Left lung (tissue), 10 donors: Measurements from ENCODE around the gene NTRK2. TPM values are rescaled to one million over a fixed set of nuclear protein-coding genes. Genes with fewer than 3 reads are reported as not detected.

Experiments
- ATAC-seq: fragments of 200-7000 bp; cut with Tn5 transposase; one replicate; pipeline ENCODE4 v1.9.1; 2020; ENCODE audit warnings: moderate library complexity
- DNase-seq, 4 donors: peaks; one replicate each; pipeline ENCODE4 v3.0.0-alpha.2; 2013 to 2020
- H3K27ac ChIP-seq, 2 donors: fragments of 200-600 bp; sonication (generic) in 1 of 2; one replicate each; pipeline versions ENCODE4 v1.5.0 to v1.8.0; 2020 to 2021
- H3K27me3 ChIP-seq, 2 donors: fragments of 200-600 bp; sonication (generic) in 1 of 2; one replicate each; pipeline versions ENCODE4 v1.5.0 to v1.8.0; 2020 to 2021
- H3K36me3 ChIP-seq, 2 donors: fragments of 200-600 bp; sonication (generic) in 1 of 2; one replicate each; pipeline versions ENCODE4 v1.5.0 to v1.8.0; 2020 to 2021
- H3K4me1 ChIP-seq, 2 donors: fragments of 200-600 bp; one replicate each; pipeline ENCODE4 v1.8.0; 2021
- H3K4me3 ChIP-seq, 2 donors: fragments of 200-600 bp; sonication (generic) in 1 of 2; one replicate each; pipeline versions ENCODE4 v1.5.0 to v1.8.0; 2020 to 2021; ENCODE audit warnings: mild to moderate bottlenecking in 1 of 2
- H3K9me3 ChIP-seq, 2 donors: fragments of 200-600 bp; sonication (generic) in 1 of 2; one replicate each; pipeline versions ENCODE4 v1.5.0 to v1.8.0; 2020 to 2021
- CTCF ChIP-seq, 2 donors: fragments of 200-600 bp; sonication (generic) in 1 of 2; IDR thresholded peaks; one replicate each; pipeline versions ENCODE4 v1.5.0 to v1.8.0; 2021; ENCODE audit warnings: antibody characterized with exemption in 2 of 2
- intact Hi-C, 2 donors: fragments of 100-400 bp; cut with DNase I; formaldehyde crosslinking; loops; one replicate each; pipeline versions ENCODE4 v1.11.2 to v1.14.2; 2022
- polyA plus RNA-seq, 6 donors: library from polyadenylated mRNA; unstranded; fragments of 120-200 nt; gene quantifications; one replicate each; pipeline ENCODE4 v1.2.1, GENCODE V29; 2013; ENCODE audit not compliant: insufficient read length in 6 of 6
- total RNA-seq, 2 donors: library from RNA; stranded (reverse); fragmentation: NEBNext Ultra II Directional; extraction: Animal tissue kit (Norgen Biotek cat#: 25700); gene quantifications; one replicate each; pipeline ENCODE4 v1.2.1, GENCODE V29; 2021
- donor health status: DM: no; HTN: yes; CAD: no.
- donor health status: DM: no; HTN: no; CAD: no.

NTRK2 gene
- total and polyA plus RNA-seq, 8 donors, result 0.29 to 3.8 (median 1.7) TPM

- Histone ChIP-seq H3K36me3 (no peaks in the 10 kb centered on the region), H3K4me3 (no peak overlapping the region), H3K4me1 (no peaks in the 10 kb centered on the region), H3K27ac (no peak overlapping the region), H3K9me3 (no peaks in the 10 kb centered on the region), H3K27me3 (no peaks in the 10 kb centered on the region)
- no peak for TF ChIP-seq CTCF (IDR thresholded peaks at IDR 0.05)
- ATAC-seq, result no peak
- intact Hi-C loops, result no loop called here
- no peak for DNase-seq
Measured at GRCh38 chr9:84835745-84836144, 166.2 kb downstream of the NTRK2 start.

GRCh38 chr9:84838879-84839278 lies 169.3 kb downstream of the NTRK2 start:
- H3K4me3 ChIP-seq, result no peak overlapping the region
- ATAC-seq (no peak), DNase-seq (no peak)
- H3K4me1 ChIP-seq, result no peaks in the 10 kb centered on the region
- H3K36me3 ChIP-seq, result no peaks in the 10 kb centered on the region
- no peaks in the 10 kb centered on the region for H3K27me3 ChIP-seq
- no peaks in the 10 kb centered on the region for H3K9me3 ChIP-seq
- TF ChIP-seq CTCF (IDR thresholded peaks at IDR 0.05), result no peak
- intact Hi-C loops, result no loop called here
- H3K27ac ChIP-seq, result no peak overlapping the region

- no peaks in the 10 kb centered on the region for H3K9me3 ChIP-seq
- DNase-seq (no peak), ATAC-seq (no peak)
- no peak overlapping the region for H3K4me3 ChIP-seq
- no peaks in the 10 kb centered on the region for H3K36me3 ChIP-seq
- TF ChIP-seq CTCF (IDR thresholded peaks at IDR 0.05), result no peak
- H3K27me3 ChIP-seq, result no peaks in the 10 kb centered on the region
- H3K4me1 ChIP-seq, result no peaks in the 10 kb centered on the region
- intact Hi-C loops, result no loop called here
- no peak overlapping the region for H3K27ac ChIP-seq
Measured at GRCh38 chr9:84839541-84839940, 170.0 kb downstream of the NTRK2 start.

GRCh38 chr9:84841931-84842330 lies 172.4 kb downstream of the NTRK2 start:
- no peak overlapping the region for H3K4me3 ChIP-seq
- intact Hi-C loops, result no loop called here

GRCh38 chr9:84843175-84843824 lies 173.8 kb downstream of the NTRK2 start:
- DNase-seq, result no peak
- ATAC-seq, result no peak
- intact Hi-C loops, result no loop called here
- Histone ChIP-seq H3K4me1 (no peaks in the 10 kb centered on the region), H3K27ac (no peak overlapping the region), H3K4me3 (no peak overlapping the region), H3K36me3 (no peaks in the 10 kb centered on the region), H3K9me3 (no peaks in the 10 kb centered on the region), H3K27me3 (no peaks in the 10 kb centered on the region)
- TF ChIP-seq CTCF (IDR thresholded peaks at IDR 0.05), result no peak

More at GRCh38 chr9:84841931-84842330, 172.4 kb downstream of the NTRK2 start:
- Histone ChIP-seq H3K9me3 (no peaks in the 10 kb centered on the region), H3K4me1 (no peaks in the 10 kb centered on the region), H3K27me3 (no peaks in the 10 kb centered on the region), H3K36me3 (no peaks in the 10 kb centered on the region), H3K27ac (no peak overlapping the region)
- TF ChIP-seq CTCF (IDR thresholded peaks at IDR 0.05), result no peak
- DNase-seq (no peak), ATAC-seq (no peak)
